ENCODE data around the gene CEBPE.

Gene CEBPE

GRCh38 chr14:23143911-23144310 lies 24.9 kb upstream of the CEBPE start:
- no peak for DNase-seq (ENCODE audit: low spot score)

- no peak for DNase-seq (ENCODE audit: low spot score)
These were observed 23.8 kb upstream of the CEBPE start for GRCh38 chr14:23142826-23143225.

GRCh38 chr14:23141706-23142444 lies 22.8 kb upstream of the CEBPE start:
- DNase-seq (ENCODE audit: low spot score) = peak; percentile 83

- DNase-seq (ENCODE audit: low spot score) = no peak
These were observed 21.3 kb upstream of the CEBPE start for GRCh38 chr14:23140371-23140770.

GRCh38 chr14:23139874-23140273 lies 20.8 kb upstream of the CEBPE start:
- no peak for DNase-seq (ENCODE audit: low spot score)

GRCh38 chr14:23137813-23138535 lies 18.9 kb upstream of the CEBPE start:
- no peak for DNase-seq (ENCODE audit: low spot score)

GRCh38 chr14:23137192-23137812 lies 18.2 kb upstream of the CEBPE start:
- no peak for DNase-seq (ENCODE audit: low spot score)

- no peak for DNase-seq (ENCODE audit: low spot score)
These were observed 17.6 kb upstream of the CEBPE start for GRCh38 chr14:23136566-23137133.

GRCh38 chr14:23132970-23133369 lies 13.9 kb upstream of the CEBPE start:
- no peak for DNase-seq (ENCODE audit: low spot score)

- DNase-seq (ENCODE audit: low spot score) = no peak
These were observed 12.4 kb upstream of the CEBPE start for GRCh38 chr14:23131482-23131881.

GRCh38 chr14:23130871-23131270 lies 11.8 kb upstream of the CEBPE start:
- no peak for DNase-seq (ENCODE audit: low spot score)

GRCh38 chr14:23129759-23130316 lies 10.8 kb upstream of the CEBPE start:
- no peak for DNase-seq (ENCODE audit: low spot score)

- DNase-seq (ENCODE audit: low spot score) = no peak
These were observed 10.1 kb upstream of the CEBPE start for GRCh38 chr14:23128969-23129758.

- DNase-seq (ENCODE audit: low spot score) = no peak
These were observed 8.8 kb upstream of the CEBPE start for GRCh38 chr14:23127861-23128260.

- DNase-seq (ENCODE audit: low spot score) = no peak
These were observed 7.7 kb upstream of the CEBPE start for GRCh38 chr14:23126548-23127278.

- DNase-seq (ENCODE audit: low spot score) = no peak
These were observed 7.0 kb upstream of the CEBPE start for GRCh38 chr14:23125933-23126524.

GRCh38 chr14:23125011-23125410 lies 6.0 kb upstream of the CEBPE start:
- peak; percentile 60 for DNase-seq (ENCODE audit: low spot score)

- no peak for DNase-seq (ENCODE audit: low spot score)
These were observed 5.4 kb upstream of the CEBPE start for GRCh38 chr14:23124337-23124954.

GRCh38 chr14:23123419-23123818 lies 4.4 kb upstream of the CEBPE start:
- peak; percentile 52 for DNase-seq (ENCODE audit: low spot score)

- no peak for DNase-seq (ENCODE audit: low spot score)
These were observed 3.0 kb upstream of the CEBPE start for GRCh38 chr14:23122086-23122485.

All from GM03348 (cell line).